T-helper 22 cell (primary cell): Measurements from ENCODE around the gene SLC6A5.

Experiments
- DNase-seq: peaks from one replicate; pipeline ENCODE4 v3.0.0-alpha.2; 2020; ENCODE audit warnings: low read depth

SLC6A5 gene

GRCh38 chr11:20621679-20622078 lies 22.3 kb downstream of the SLC6A5 start:
- no peak for DNase-seq

- no peak for DNase-seq
Measured at GRCh38 chr11:20623252-20623651, 23.8 kb downstream of the SLC6A5 start.

GRCh38 chr11:20626279-20626678 lies 26.9 kb downstream of the SLC6A5 start:
- no peak for DNase-seq

GRCh38 chr11:20627026-20627425 lies 27.6 kb downstream of the SLC6A5 start:
- DNase-seq: no peak

- no peak for DNase-seq
Measured at GRCh38 chr11:20627701-20628100, 28.3 kb downstream of the SLC6A5 start.

GRCh38 chr11:20631519-20632168 lies 32.2 kb downstream of the SLC6A5 start:
- no peak for DNase-seq

GRCh38 chr11:20632169-20632532 lies 32.7 kb downstream of the SLC6A5 start:
- DNase-seq: no peak

GRCh38 chr11:20634044-20634443 lies 34.6 kb downstream of the SLC6A5 start:
- DNase-seq: no peak

GRCh38 chr11:20634781-20635180 lies 35.4 kb downstream of the SLC6A5 start:
- no peak for DNase-seq

- no peak for DNase-seq
Measured at GRCh38 chr11:20638074-20638473, 38.7 kb downstream of the SLC6A5 start.

- DNase-seq: no peak
Measured at GRCh38 chr11:20639688-20640087, 40.3 kb downstream of the SLC6A5 start.

GRCh38 chr11:20640401-20640800 lies 41.0 kb downstream of the SLC6A5 start:
- DNase-seq: no peak

GRCh38 chr11:20644360-20644759 lies 45.0 kb downstream of the SLC6A5 start:
- no peak for DNase-seq

- no peak for DNase-seq
Measured at GRCh38 chr11:20647976-20648565, 48.7 kb downstream of the SLC6A5 start.

- no peak for DNase-seq
Measured at GRCh38 chr11:20652150-20652806, 52.9 kb downstream of the SLC6A5 start.

GRCh38 chr11:20654038-20654437 lies 54.6 kb downstream of the SLC6A5 start:
- no peak for DNase-seq

GRCh38 chr11:20656901-20657300 lies 57.5 kb downstream of the SLC6A5 start:
- no peak for DNase-seq

- DNase-seq: no peak
Measured at GRCh38 chr11:20658135-20658534, 58.7 kb downstream of the SLC6A5 start.

GRCh38 chr11:20661445-20661844 lies 62.0 kb downstream of the SLC6A5 start:
- DNase-seq: no peak

- no peak for DNase-seq
Measured at GRCh38 chr11:20661850-20662249, 62.4 kb downstream of the SLC6A5 start.

GRCh38 chr11:20668131-20668809 lies 68.9 kb downstream of the SLC6A5 start:
- no peak for DNase-seq

GRCh38 chr11:20668844-20669819 lies 69.7 kb downstream of the SLC6A5 start, which contains the start of gene NELL1:
Gene NELL1, plus strand, starts transcription at chr11:20669586.
- no peak for DNase-seq
